Muscle layer of duodenum (tissue), 2 donors: ENCODE data around the gene PRR36.

Experiments used
- H3K27ac ChIP-seq: one replicate; pipeline ENCODE4 v1.7.0; 2013; ENCODE audit warnings: mild to moderate bottlenecking, low read length
- H3K27me3 ChIP-seq: one replicate; pipeline ENCODE4 v1.7.0; 2013; ENCODE audit warnings: low read depth, mild to moderate bottlenecking, control low read depth, low read length
- H3K36me3 ChIP-seq, 2 donors: one replicate each; pipeline ENCODE4 v1.7.0; 2013; ENCODE audit warnings: low read length in 2 of 2, control low read depth in 1 of 2, mild to moderate bottlenecking in 1 of 2; ENCODE audit not compliant: insufficient read depth in 2 of 2, control insufficient read depth in 1 of 2
- H3K4me1 ChIP-seq, 2 donors: one replicate each; pipeline ENCODE4 v1.7.0; 2013; ENCODE audit warnings: low read length in 2 of 2, mild to moderate bottlenecking in 2 of 2, control low read depth in 1 of 2, moderate library complexity in 1 of 2; ENCODE audit not compliant: insufficient read depth in 2 of 2, control insufficient read depth in 1 of 2
- H3K4me3 ChIP-seq, 2 donors: one replicate each; pipeline ENCODE4 v1.7.0; 2013; ENCODE audit warnings: low read length in 2 of 2, low read depth in 1 of 2, mild to moderate bottlenecking in 1 of 2
- H3K9me3 ChIP-seq, 2 donors: one replicate each; pipeline ENCODE4 v1.7.0; 2013; ENCODE audit warnings: low read length in 2 of 2, control low read depth in 1 of 2, mild to moderate bottlenecking in 1 of 2; ENCODE audit not compliant: control insufficient read depth in 1 of 2
- donor health status: healthy.

PRR36 gene

DNA sequence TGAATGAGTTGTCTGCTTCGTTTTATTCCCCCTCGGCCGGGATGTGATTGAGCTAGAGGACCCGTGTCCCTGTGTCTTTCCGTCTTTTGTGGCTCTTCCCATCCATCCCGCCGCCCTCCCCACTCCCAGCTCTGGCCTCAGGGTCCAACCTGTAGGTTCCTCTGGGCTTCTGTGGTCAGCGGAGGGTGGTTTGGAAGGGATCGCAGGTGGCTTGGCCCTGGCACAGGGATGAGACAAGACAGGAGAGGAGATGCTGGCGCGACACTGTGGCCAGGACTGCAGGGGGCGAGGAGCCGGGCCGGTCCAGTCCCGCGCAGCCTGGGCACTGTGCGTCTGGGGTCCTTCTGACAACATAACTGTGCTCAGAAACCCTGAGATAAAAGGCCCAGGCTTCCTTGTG, 42.2 kb downstream of the PRR36 start:
- Histone ChIP-seq H3K36me3 (no peaks in the 10 kb centered on the region), H3K27ac (no peak overlapping the region), H3K9me3 (no peaks in the 10 kb centered on the region), H3K4me3 (no peak overlapping the region), H3K27me3 (no peaks in the 10 kb centered on the region), H3K4me1 (peaks cover 0 to 36% of the 10 kb centered on the region in 2 donors)

DNA sequence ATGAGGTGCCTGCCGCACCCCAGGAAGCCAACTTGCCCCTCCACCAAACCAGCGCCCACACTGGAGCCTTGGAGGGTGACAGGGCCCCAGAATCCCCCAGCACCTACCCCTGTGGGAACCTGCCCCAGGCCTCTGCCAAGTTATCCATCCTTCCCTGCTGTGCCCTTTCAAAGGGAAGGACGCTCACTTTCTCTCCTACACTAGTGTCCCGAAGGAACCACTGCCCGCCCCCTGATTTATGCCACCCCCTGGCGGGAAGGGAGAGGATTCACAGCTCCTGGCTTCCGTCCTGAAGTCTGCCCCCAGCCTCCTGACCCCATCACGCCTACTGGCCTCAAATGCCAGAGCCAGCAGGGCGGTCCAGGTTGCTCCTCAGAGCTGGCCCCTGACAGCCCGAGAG, 42.7 kb downstream of the PRR36 start:
- no peaks in the 10 kb centered on the region for H3K9me3 ChIP-seq
- peaks cover 0 to 36% of the 10 kb centered on the region in 2 donors for H3K4me1 ChIP-seq
- H3K4me3 ChIP-seq: peak overlapping the region in 1 of 2 donors; percentile 71
- no peak overlapping the region for H3K27ac ChIP-seq
- no peaks in the 10 kb centered on the region for H3K36me3 ChIP-seq
- H3K27me3 ChIP-seq: no peaks in the 10 kb centered on the region

DNA sequence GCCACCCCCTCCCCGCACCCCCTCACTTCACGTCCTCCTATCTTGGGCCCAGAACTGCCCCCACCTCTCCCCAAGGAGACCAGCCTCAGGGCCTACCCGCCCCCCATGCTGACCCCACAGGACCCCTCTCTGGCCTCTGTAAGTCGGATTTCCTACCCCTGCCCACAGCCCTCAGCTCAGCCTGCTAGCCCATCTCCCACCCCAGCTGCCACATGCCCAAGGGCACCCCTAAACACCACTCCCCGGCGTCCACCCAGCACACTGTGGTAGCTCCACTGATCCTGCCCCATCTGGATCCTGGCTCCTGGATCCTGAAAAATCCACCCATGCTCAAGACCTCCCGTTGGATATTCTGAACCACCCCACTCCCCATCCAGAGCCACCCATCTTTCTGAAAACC, 43.4 kb downstream of the PRR36 start:
- Histone ChIP-seq H3K4me3 (peak overlapping the region in 1 of 2 donors; percentile 71), H3K9me3 (no peaks in the 10 kb centered on the region), H3K36me3 (no peaks in the 10 kb centered on the region), H3K27me3 (no peaks in the 10 kb centered on the region), H3K27ac (no peak overlapping the region), H3K4me1 (peaks cover 0 to 36% of the 10 kb centered on the region in 2 donors)

DNA sequence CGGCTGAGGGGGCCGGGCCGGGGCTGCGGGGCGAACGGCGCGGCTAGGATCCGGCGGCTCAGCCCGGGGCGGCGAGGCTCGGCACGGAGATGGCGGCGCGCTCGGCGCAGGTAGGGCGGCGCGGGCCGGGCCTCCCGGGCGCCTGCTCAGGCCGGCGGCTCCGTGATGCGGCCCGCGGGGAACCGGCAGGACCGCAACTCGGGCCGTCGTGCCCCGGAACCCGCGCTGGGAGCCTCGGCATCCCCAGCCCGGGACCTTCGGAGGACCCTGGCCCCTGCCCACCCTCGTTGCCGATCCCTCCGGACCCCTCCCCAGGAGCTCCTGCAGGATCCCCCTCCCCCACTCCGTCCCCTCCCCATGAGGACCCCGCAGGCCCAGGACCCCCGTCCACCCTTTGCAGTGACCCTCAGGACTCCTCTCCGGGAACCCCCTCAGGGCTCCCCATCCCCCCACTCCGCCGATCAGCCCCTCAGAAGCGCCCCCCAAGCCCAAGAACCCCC, 43.9 kb downstream of the PRR36 start:
- Histone ChIP-seq H3K36me3 (no peaks in the 10 kb centered on the region), H3K27me3 (no peaks in the 10 kb centered on the region), H3K9me3 (no peaks in the 10 kb centered on the region), H3K27ac (no peak overlapping the region), H3K4me3 (peak overlapping the region; percentile 37 to 71), H3K4me1 (peaks cover 0 to 36% of the 10 kb centered on the region in 2 donors)

- H3K9me3 ChIP-seq: no peaks in the 10 kb centered on the region
- no peak within 1 kb of the TSS for H3K27ac ChIP-seq
- H3K36me3 ChIP-seq: no peaks in the 10 kb centered on the region
- H3K4me3 ChIP-seq: peak within 1 kb of the TSS; percentile 39 to 71
- H3K27me3 ChIP-seq: no peaks in the 10 kb centered on the region
- H3K4me1 ChIP-seq: peaks cover 0 to 36% of the 10 kb centered on the region in 2 donors
These were observed 44.5 kb downstream of the PRR36 start, which contains the start of gene EVI5L for GRCh38 chr19:7829561-7830271. Gene EVI5L (plus strand): TSS chr19:7830218. CDS start chr19:7846543, 16,325 bp downstream.

DNA sequence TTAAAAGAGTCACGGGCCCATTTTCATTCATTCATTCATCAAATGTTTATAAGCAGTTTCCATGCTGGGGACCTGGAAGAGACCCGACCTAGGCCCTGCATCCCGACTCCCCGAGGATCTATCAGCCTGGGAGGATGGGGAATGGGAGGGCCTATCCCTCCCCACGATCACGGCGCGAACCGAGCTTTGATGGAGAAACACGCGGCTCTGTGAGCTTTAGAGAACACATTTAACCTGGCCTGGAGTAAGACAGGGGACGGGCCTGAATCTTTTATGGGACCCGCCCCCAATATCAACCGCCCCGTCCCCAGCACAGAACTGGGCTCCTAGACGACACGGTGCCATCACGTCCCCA, 45.0 kb downstream of the PRR36 start:
- H3K36me3 ChIP-seq: no peaks in the 10 kb centered on the region
- H3K27ac ChIP-seq: no peak overlapping the region
- H3K9me3 ChIP-seq: no peaks in the 10 kb centered on the region
- peaks cover 0 to 36% of the 10 kb centered on the region in 2 donors for H3K4me1 ChIP-seq
- no peaks in the 10 kb centered on the region for H3K27me3 ChIP-seq
- H3K4me3 ChIP-seq: peak overlapping the region; percentile 39 to 71

DNA sequence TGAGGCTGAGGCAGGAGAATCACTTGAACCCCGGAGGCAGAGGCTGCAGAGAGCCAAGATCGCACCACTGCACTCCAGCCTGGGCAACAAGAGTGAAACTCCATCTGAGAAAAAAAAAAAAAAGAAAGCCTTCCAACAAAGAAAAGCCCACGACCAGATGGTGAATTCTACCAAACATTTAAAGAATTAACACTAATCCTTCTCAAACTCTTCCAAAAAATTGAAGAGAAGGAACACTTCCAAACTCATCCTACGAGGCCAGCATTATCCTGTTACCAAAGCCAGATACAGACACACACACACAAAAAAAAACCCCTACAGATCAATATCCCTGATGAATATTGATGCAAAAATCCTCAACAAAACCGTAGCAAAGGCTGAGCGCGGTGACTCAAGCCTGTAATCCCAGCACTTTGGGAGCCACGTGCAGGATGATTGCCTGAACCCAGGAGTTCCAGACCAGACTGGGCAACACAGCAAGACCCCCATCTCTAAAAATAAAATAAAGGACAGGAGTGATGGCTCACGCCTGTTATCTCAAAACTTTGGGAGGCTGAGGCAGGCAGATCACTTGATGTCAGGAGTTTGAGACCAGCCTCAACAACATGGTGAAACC, 50.4 kb downstream of the PRR36 start:
- H3K36me3 ChIP-seq: no peaks in the 10 kb centered on the region
- H3K4me3 ChIP-seq: no peak overlapping the region
- peaks cover 0 to 1% of the 10 kb centered on the region in 2 donors for H3K4me1 ChIP-seq
- H3K27ac ChIP-seq: no peak overlapping the region
- no peaks in the 10 kb centered on the region for H3K27me3 ChIP-seq
- H3K9me3 ChIP-seq: peaks cover 2 to 3% of the 10 kb centered on the region in 2 donors

DNA sequence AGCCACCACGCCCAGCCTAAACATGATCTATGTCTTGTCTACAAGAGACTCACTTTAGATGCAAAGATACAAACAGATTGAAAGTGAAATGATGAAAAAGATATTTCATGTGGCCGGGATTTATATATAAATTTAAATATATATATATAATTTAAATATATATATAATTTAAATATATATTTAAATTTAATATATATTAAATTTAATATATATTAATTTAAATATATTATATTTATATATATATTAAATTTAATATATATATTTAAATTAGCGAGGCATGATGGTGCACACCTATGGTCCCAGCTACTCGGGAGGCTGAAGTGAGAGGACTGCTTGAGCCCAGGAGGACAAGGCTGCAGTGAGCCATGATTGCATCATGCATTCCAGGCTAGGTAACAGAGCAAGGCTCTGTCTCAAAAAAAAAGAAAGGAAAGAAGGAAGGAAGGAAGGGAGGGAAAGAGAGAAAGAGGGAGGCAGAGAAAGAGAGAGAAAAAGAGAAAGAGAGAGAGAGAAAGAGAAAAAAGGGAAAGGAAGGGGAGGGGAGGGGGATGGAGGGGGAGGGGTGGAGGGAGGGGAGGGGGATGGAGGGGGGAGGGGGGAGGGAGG, 51.2 kb downstream of the PRR36 start:
- H3K27ac ChIP-seq: no peak overlapping the region
- no peaks in the 10 kb centered on the region for H3K27me3 ChIP-seq
- H3K4me1 ChIP-seq: no peaks in the 10 kb centered on the region
- peaks cover 6 to 7% of the 10 kb centered on the region in 2 donors for H3K9me3 ChIP-seq
- H3K36me3 ChIP-seq: no peaks in the 10 kb centered on the region
- no peak overlapping the region for H3K4me3 ChIP-seq

DNA sequence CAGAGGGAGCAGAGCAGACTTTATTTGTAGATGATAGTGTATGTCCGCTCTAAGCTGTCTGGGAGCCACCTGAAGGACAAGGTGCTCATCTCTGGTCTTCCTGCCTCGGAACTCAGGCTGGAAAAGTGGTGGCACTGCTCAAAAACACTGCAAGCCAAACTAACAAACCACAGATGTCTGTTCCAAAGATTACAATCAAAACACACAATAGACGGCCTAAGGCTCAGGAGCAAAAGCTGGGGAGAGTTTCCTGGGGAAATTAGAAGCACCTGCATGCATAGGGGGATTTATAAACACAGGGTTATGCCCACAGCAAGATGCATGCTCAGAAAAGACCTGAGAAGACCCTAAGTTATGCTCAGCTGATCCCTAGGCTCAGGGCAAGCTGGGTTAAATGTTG, 53.6 kb downstream of the PRR36 start:
- Histone ChIP-seq H3K27me3 (no peaks in the 10 kb centered on the region), H3K9me3 (peaks cover 9 to 21% of the 10 kb centered on the region in 2 donors), H3K4me1 (no peaks in the 10 kb centered on the region), H3K27ac (no peak overlapping the region), H3K36me3 (no peaks in the 10 kb centered on the region), H3K4me3 (no peak overlapping the region)

GRCh38 chr19:7819337-7819736, 54.9 kb downstream of the PRR36 start:
- H3K4me3 ChIP-seq: no peak overlapping the region
- H3K27me3 ChIP-seq: no peaks in the 10 kb centered on the region
- H3K36me3 ChIP-seq: no peaks in the 10 kb centered on the region
- H3K27ac ChIP-seq: no peak overlapping the region
- peaks cover 9 to 21% of the 10 kb centered on the region in 2 donors for H3K9me3 ChIP-seq
- H3K4me1 ChIP-seq: no peaks in the 10 kb centered on the region

DNA sequence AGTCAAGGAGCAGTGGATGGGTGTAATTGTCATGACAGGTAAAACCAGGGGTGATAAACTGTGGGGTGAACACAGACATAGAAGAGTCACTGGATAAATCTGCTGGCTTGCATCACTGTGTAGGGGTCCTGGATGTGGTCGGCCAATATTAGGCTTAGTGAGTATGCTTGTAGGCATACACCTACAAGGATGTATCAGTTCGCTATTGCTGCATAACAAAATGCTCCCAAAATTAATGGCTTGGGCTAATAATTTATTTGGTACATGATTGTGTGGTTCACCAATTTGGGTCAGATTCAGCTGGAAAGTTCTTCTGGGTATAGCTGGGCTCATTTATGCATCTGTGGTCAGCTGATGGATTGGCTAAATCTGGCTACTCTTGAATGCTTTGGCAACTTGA, 55.4 kb downstream of the PRR36 start:
- Histone ChIP-seq H3K27me3 (no peaks in the 10 kb centered on the region), H3K27ac (no peak overlapping the region), H3K4me3 (no peak overlapping the region), H3K9me3 (peaks cover 9 to 21% of the 10 kb centered on the region in 2 donors), H3K4me1 (no peaks in the 10 kb centered on the region), H3K36me3 (no peaks in the 10 kb centered on the region)
